Inflammatory macrophage (primary cell): Measurements from ENCODE around the gene CBX4.

Experiments used
- DNase-seq, 2 donors: peaks; one replicate each; pipeline ENCODE4 v3.0.0-alpha.2; 2020 to 2022

The CBX4 gene

DNA sequence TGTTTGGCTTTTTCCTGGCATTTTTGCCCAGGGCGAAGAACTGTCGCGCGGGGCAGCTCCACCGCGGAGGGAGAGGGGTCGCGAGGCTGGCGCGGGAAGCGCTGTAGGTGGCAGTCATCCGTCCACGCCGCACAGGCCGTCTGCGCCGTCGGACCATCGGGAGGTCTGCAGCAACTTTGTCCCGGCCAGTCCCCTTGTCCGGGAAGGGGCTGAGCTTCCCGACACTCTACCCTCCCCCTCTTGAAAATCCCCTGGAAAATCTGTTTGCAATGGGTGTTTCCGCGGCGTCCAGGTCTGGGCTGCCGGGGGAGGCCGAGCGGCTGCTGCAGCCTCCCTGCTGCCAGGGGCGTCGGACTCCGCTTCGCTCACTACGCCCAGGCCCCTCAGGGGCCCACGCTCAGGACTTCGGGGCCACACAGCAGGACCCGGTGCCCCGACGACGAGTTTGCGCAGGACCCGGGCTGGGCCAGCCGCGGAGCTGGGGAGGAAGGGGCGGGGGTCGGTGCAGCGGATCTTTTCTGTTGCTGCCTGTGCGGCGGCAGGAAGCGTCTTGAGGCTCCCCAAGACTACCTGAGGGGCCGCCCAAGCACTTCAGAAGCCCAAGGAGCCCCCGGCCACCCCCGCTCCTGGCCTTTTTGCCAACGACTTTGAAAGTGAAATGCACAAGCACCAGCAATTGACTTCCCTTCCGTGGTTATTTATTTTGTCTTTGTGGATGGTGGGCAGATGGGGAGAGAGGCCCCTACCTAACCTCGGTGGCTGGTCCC lies 2.3 kb upstream of the CBX4 start:
- no peak for DNase-seq

DNA sequence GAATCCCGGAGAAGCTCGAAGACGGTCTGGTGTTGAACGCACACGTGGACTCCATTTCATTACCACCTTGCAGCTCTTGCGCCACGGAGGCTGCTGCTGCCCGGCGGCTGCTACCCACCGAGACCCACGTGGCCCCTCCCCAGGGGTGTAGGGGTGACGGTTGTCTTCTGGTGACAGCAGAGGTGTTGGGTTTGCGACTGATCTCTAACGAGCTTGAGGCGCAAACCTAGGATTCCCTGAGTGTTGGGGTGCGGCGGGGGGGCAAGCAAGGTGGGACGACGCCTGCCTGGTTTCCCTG lies 1.7 kb upstream of the CBX4 start:
- DNase-seq: no peak

DNA sequence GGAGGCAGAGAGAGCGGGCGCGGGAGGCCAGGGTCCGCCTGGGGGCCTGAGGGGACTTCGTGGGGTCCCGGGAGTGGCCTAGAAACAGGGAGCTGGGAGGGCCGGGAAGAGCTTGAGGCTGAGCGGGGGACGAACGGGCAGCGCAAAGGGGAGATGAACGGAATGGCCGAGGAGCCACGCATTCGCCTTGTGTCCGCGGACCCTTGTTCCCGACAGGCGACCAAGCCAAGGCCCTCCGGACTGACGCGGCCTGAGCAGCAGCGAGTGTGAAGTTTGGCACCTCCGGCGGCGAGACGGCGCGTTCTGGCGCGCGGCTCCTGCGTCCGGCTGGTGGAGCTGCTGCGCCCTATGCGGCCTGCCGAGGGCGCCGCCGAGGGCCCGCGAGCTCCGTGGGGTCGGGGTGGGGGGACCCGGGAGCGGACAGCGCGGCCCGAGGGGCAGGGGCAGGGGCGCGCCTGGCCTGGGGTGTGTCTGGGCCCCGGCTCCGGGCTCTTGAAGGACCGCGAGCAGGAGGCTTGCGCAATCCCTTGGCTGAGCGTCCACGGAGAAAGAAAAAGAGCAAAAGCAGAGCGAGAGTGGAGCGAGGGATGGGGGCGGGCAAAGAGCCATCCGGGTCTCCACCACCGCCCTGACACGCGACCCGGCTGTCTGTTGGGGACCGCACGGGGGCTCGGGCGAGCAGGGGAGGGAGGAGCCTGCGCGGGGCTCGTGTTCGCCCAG lies 1.2 kb upstream of the CBX4 start:
- peak; percentile 27 to 42 for DNase-seq

DNA sequence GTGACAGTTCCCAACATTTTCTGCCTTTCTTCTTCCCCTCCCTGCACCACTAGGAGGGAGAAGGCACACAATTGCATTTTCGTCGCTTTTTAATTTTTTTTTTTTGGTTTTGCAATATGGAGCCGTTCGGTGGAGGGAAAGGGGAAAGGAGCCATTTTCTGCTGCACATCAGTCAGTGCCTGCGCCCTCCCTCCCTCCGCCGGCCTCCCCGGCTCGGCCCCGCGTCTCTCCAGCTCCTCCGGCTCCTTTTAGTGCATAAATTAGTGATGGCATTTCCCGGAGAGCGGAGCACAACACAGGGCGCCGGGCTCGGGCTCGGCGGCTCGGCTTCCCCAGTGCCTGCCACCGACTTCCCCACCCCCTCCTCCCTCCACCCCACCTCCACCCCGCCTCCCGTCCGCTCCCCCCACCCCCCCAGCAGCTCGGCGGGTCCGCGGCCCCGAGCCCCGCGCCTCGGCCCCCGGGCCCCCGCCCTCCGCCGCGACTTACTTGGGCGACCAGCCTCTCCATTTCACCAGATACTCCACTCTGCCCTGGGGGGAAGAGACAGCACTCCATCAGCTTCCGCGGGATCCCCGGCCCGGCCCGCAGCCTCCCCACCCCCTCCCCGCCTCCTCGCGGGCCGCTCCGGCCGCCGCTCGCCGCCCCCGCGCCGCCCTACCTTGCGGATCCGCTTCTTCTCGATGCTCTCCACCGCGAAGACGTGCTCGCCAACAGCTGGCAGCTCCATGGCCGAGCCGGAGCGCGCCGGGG lies 542 bp downstream of the CBX4 start:
- DNase-seq: peak; percentile 57 to 58

DNA sequence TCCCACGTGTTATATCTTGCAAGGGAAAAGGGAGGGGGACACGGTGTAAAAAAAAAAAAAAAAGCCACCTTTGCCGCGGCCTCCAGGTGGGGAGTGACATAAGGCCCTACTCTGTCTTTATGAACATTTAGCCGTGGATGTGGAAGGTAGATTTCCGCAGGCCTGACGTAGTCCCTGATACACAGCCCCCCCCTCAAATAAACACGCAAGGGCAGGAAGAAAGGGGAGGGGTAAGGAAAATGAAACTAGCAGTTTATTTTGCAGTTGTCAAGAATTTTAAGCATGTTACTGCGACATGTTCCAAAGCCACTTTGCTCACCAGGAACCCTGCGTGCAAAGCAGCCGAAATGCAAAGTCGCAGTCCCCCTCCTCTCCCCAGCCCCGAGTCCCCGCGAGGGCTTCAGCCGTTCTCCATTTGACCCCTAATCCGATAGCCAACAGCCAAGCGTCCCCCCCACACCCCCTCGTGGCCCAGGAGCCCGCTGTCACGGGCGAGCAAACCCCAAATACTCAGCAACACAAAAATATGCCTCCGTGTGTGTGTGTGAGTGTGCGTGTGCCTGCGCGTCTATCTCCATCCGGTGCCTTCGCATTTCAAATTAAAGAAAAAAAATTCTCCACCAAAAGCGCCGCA lies 1.2 kb downstream of the CBX4 start:
- no peak for DNase-seq

DNA sequence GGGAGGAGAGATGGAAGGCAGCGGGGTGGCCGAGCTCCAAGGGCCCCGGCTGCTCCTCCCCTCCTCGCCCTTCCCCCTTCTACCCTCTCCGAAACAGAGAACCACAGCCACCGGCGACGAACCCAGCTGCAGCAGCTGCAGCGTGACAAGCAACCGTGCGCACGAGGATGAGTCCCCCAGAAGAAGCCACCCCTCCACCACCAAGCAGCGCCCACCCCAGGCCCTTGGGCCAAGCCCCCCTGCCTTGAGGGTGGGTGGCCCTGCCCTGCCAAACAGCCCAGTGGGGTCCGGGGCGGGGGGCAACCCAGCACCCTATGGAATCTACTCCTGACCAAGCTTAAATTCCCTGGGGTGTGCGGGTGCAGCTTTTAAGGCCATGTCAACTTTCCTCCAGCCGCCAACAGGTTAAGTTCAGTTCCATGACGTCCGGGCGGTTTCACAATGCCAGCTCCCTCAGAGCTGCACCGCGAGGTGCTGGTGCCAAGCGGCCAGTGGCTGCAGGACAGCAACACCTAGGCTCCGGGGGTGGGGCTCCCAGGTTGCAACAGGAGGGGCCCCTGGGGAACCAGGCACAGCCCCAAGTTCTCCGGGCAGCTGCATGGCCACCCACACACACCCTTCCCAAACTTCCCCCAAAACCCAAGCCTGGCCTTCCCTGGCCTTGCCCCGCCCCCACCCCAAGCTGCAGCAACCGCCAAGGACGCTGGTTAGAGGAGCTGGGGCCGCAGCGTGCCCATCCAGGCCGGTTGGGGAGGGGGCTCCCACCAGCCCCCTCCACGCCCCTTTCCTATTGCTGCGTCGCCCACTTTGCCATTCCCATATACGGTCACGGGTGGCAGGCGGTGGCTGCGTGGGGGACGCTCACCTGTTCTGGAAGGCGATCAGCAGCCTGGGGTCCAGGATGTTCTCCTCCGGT lies 2.0 kb downstream of the CBX4 start:
- DNase-seq: peak; percentile 64 to 65

DNA sequence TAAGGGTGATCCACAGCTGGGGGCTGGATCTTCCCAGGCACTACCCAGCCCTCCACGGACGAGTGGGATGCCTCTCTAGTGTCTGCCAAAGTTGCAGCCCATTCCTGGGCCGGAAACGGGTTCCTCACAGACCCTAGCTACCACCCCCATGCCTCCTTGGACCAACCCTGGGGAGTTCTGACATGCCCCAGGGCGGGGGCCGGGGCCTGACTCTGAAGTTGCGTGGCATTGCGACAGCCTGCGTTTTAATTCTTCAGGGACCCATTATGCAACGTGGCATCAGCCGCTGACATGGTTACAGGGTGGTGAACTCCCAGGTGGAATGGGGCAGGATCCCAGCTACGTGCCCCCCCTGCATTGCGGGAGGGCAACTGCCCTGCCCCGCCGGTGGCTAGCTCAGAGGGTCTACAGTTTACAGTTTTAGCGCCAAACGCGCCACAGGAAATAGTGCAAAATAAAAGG lies 2.7 kb downstream of the CBX4 start:
- DNase-seq: peak; percentile 57 to 70

DNA sequence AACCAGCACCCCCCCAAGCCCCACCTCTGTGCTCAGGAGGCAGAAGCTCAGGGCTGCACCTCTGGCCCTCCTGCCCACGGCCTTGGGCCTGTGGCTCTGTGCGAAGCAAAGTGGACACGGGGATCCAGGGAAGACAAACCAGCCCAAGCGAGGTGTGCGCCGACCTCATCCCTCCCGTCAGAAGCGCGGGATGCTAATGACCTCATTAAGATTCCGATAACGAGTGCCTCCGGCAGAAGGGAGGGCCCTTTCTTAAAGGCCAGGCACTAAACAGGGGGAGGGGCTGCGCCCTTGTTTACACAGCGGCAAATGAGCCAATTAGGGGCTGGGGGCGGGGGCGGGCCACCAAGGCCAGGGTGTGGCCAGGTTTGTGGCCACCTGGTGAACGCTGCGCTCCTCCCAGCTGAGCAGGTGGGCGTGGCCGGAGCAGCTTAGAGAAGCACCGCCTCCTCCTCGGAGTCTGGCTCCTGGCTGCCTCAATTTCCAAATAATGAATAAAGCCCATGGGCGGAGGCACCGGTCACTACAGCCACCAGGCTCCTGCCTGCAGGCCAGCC lies 3.2 kb downstream of the CBX4 start:
- DNase-seq: no peak

DNA sequence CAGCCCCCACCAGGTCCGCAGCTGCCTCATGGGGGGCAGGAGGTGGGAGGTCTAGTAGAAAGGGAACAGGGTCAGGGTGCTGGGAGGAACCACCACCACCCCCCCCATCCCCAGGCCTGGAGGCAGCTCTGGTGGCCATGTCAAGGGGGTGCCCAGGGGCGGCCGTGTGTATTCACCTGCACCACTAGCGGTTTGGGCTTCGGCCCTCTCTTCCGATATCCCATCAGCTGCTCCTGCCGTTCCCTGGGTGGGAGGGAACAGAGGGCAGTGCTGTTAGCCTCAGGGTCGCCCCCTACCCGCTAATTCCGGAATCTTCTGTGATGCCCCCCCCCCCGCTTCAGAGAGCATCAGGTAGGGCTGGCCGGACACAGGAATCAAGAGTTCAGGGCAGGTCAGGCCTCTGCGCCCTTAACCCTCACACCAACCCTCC lies 3.8 kb downstream of the CBX4 start:
- no peak for DNase-seq

DNA sequence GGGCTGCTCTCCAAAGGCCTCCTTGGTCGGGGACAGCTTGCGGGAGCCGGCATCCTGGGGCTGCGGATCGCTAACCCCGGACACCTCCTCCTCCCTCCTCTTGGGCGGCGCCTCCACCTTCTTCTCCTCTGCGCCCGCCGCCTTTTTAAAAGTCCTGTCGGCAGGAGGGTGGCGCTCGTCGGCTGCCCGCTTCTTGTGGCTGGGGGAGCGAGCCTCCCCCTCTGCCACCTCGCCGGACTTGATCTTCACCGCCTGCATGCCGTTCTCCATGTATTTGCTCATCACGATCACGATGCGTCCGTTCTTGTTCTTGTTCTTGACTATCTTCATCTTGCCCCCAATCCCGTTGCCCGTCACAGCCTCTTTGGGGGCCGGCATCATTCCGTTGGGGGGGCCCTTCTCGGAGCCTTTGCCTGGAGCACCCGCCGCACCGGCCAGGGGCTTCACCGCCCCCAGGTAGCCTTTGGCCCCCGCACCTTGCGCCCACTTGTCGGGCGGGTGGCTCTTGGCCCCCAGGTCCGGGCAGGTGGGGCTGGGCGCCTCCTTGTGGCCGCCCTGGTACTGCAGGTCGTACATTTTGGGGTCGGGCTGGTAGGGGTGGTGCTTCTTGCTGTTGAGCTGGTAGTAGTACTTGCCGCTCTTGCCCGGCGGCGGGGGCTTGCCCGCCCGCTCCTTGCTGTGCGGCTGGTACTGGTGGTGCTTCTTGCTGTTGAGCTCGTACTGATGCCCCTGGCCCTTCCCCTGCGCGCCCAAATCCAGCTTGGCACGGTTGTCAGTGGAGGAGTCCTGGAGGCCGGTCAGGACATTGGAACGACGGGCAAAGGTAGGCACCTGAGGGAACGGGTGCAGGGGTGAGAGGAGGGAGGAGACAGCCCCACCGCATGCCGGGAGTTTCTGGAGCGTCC lies 4.4 kb downstream of the CBX4 start:
- DNase-seq: no peak

DNA sequence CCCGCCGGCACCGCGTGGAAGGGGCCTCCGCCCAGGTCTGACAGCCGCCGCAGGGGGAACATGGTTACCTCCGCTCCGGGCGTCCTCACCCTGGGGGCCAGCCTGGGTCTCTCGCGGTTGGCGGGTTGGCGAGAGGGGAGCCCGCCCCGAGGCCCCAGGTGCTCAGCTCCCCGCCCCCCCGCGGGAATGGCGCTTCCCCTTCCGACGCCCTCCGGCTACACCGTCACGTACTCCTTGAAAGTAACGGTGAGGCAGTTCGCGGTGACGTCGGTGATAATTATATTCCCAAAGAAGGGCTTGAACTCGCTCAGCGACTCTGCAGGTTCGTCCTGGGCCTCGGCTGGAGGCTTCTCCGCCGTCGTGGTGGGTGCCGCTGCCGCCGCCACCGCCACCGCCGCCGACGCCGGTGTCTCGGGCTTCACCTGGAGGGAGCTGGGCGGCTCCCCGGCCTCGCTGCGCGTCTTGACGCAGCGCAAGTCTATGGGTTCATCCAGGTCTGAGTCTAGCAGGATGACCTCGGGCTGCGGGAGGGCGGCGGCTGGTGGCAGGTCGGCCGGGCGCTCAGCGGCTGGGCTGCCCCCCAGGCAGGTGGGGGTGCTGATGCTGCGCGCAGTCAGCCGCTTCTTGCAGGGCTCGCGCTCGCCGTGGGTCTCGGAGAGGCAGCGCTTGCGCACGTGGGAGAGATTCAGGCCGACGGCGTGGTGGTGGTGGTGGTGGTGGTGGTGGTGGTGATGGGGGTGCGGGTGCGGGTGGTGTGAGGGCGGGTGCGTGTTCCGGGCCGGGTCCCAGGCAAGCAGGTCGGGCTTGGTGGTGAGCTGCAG lies 5.3 kb downstream of the CBX4 start:
- no peak for DNase-seq

DNA sequence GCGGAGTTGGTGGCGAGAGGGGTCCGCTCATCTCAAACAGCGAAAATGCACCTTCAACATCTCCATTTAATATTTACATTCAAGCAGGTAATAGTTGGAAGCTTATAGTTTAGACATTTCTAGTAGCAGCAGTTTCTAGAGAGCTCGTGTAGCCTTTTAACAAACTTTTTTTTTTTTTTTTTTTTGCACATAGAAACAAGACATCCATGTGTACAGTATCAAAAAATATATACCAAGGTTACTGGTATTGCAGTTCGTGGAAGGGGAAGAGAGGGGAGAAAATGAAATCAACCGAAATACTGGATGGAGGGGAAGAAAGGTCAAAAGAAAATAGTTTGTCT lies 6.2 kb downstream of the CBX4 start:
- no peak for DNase-seq

DNA sequence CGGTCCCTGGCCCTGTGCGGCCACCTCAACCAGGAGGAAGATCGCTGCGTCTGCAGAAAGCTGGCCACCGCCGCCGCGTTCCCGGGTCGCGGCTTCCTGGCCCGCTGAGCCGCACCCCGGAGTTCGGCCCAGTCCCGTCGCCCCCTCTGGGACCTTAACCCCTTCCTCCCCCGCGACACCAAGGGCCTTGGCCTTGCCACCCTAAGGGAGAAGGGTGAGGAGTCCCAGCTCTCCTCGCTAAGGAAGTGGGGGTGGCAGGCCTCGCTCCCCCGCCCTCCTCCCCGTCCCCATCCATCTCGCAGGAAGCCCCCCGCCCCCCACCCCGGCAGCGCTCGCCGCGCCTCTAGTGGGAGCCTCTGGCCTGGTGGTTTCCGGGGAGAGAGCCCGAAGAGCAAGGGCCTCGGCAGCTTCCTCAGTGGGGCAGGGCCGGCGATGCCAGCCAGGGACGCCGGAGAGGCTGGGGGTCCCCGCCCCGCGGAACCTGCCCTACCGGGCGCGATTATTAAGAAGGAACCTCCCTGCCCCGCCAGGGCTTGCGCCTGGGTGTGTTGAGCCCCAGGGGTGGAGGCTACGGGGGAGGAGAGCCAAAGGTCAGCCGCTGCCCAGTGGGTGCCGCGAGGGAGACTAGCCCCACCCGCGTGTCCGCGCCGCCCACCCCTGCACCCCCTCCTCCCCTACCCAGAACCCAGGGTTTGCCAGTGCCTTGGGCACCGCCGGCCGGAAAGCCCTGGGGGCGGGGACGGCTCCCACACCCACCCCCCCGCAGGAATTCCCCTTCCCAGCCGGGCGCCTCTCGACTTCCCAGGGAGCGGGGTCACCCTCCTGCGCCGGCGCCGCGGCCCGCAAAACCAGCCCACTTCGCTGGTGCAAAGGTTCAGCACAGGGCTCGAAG lies 6.8 kb downstream of the CBX4 start:
- DNase-seq: no peak

DNA sequence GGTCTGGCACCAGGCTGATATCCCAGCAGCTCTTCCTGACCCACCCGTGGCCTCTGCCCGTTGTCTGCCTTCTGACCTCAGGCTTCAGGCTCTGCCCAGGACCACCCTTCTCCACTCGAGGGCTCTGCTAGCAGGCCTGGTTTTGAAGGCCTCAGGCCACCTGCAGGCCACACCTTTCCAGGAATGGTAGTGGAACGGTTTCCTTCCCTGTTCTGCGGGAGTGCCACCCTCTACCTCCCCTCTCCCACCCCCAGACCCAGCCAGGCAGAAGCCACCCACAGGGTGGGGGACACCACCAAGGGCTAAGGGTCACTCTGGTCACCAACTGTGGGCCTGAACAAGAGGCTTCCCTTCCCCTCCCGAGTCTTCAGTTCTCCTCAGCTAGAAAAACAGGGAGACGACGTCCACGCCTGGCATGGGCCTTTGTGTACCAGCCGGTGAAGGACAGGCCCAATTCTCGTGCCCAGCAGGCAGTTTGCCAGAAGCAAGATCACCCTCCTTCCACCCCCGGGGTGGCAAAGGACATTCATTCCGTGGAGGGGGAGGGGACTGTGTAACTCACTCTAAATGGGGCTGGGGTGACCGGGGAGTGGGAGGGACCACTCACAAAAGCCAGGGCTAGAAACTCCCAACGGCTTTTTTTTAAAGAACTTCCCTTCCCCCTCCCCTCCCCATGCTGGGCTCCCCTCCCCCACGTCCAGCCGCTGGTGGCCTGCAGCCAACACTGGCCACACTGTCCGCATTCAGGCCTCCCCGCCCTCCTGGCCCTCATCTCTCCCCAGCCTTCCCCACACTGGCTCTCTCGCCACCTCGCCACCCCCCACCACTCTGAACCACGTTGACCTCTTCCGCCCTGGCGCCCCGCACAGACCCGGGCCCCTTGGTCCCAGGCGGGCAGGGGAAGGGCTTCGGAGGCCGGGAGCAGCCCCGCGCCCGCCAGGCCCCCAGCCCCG lies 7.7 kb downstream of the CBX4 start:
- DNase-seq: no peak

DNA sequence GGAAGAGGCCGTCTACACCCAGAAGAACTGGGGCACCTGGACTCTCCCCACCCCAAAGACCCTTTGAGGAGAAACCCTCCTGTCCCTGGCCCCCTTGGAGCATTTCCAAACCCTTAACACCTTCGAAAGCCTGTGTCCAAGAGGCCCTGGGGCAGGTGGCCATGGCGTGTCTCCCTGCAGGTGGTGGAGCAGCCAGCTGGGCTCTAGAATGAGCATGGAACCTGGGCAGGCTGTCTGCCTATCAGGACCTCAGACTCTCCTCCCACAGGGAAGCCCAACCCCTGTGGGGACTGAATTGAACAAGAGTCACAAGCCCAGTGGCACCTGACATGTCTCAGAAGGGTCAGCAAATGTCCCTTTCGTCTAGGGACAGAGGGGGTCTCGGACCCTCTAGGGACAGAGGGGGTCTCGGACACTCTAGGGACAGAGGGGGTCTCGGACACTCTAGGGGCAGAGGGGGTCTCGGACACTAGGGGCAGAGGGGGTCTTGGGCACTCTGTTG lies 8.4 kb downstream of the CBX4 start:
- DNase-seq: no peak

DNA sequence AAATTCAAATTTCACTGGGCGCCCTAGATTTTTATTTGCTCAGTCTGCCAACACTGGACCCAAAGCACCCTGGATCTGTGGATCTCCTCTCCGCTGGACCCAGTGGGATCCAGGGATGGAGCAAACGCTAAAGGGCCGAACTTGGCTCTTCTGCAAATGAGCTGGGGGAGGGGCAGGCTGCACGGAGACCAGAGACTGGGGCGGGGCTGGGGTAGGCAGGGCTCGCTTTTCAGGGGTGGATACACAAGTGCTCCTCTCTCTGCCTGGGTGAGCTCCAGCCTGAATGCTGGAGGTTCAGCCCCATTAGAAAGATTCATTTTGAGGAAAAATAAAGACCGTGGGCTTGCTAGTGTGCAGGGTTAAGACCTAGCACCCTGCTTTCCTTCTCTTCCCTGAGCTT lies 8.9 kb downstream of the CBX4 start:
- DNase-seq: no peak

DNA sequence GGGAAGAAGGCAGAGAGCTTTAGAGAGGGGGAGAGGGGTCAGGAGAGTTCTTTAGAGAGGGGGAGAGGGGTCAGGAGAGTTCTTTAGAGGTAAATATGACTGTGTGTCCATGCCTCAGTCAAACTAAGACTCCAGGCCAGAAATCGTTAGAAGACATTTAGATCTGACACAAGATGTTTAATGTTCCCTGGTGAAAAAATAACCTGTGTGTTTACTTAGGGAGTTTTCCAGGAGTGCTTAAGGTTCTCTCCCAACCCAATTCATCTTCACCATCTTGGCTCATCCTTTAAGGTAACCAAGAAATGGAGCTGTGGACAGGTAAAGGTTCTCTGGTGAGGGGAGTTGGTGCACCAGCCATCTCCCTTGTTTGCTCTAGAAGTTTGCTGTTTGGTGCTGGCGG lies 9.8 kb downstream of the CBX4 start:
- no peak for DNase-seq
